Panc1 (cell line): ENCODE data around the gene KCTD15. TPM values are rescaled to one million over a fixed set of nuclear protein-coding genes. Genes with fewer than 3 reads are reported as not detected.

Source experiments
- ATAC-seq: fragments of 200-7000 bp; cut with Tn5 transposase; 2 replicates; pipeline ENCODE4 v1.9.1; 2020; ENCODE audit warnings: mild to moderate bottlenecking, moderate library complexity
- BruUV-seq: library from RNA; stranded (reverse); fragments of 400-500 nt; replicated peaks from 2 replicates; lab custom pipeline; 2021; lab: Mats Ljungman, UMichigan
- CTCF ChIA-PET: fragments of 300-600 bp; sonication (Branson Sonifier 250); formaldehyde crosslinking; loops from one replicate; lab custom pipeline; 2022; ENCODE audit warnings: antibody characterized with exemption; lab: Charles Lee
- POLR2A ChIA-PET: fragments of 300-600 bp; sonication (Branson Sonifier 250); formaldehyde crosslinking; loops from one replicate; lab custom pipeline; 2022; ENCODE audit warnings: antibody characterized with exemption; lab: Charles Lee
- DNase-seq: peaks from one replicate; pipeline ENCODE4 v3.0.0-alpha.2; 2010; ENCODE audit warnings: low read depth, low spot score
- H3K27ac ChIP-seq: 2 replicates; pipeline ENCODE4 v1.5.1; 2011; ENCODE audit warnings: mild to moderate bottlenecking, low read length, inconsistent platforms
- H3K27me3 ChIP-seq: fragments of 200-500 bp; sonication (Bioruptor generic); 2 replicates; pipeline ENCODE4 v1.6.0; 2014; ENCODE audit warnings: low read length, inconsistent platforms; ENCODE audit not compliant: control insufficient read depth, insufficient read depth
- H3K36me3 ChIP-seq: fragments of 200-500 bp; sonication (Bioruptor generic); 2 replicates; pipeline ENCODE4 v1.5.1; 2014; ENCODE audit warnings: inconsistent platforms, mild to moderate bottlenecking, low read length, moderate library complexity; ENCODE audit not compliant: control insufficient read depth, insufficient read depth
- H3K4me1 ChIP-seq: 2 replicates; pipeline ENCODE4 v1.5.1; 2011; ENCODE audit warnings: inconsistent platforms, mild to moderate bottlenecking, low read length, moderate library complexity; ENCODE audit not compliant: control insufficient read depth, insufficient read depth
- H3K4me3 ChIP-seq, 2 experiments: 2 replicates each; pipeline ENCODE4 v1.5.1; 2011 to 2012; ENCODE audit warnings: low read depth in 2 of 2, low read length in 2 of 2, mild to moderate bottlenecking in 2 of 2, inconsistent platforms in 1 of 2, moderate library complexity in 1 of 2
- H3K9me3 ChIP-seq: fragments of 200-500 bp; sonication (Bioruptor generic); 2 replicates; pipeline ENCODE4 v1.5.1; 2014; ENCODE audit warnings: low read depth, mild to moderate bottlenecking, inconsistent platforms, low read length, moderate library complexity; ENCODE audit not compliant: control insufficient read depth, insufficient read depth
- CTCF ChIP-seq: fragments of 450-650 bp; IDR thresholded peaks from 2 replicates; pipeline ENCODE4 v1.5.1; 2017; ENCODE audit warnings: mild to moderate bottlenecking
- POLR2AphosphoS5 ChIP-seq: IDR thresholded peaks from 2 replicates; pipeline ENCODE4 v1.6.1; 2012; ENCODE audit warnings: mild to moderate bottlenecking, low read depth, low read length, moderate library complexity
- REST ChIP-seq, 2 experiments: IDR thresholded peaks; 2 replicates each; pipeline ENCODE4 v1.6.1; 2011 to 2012; ENCODE audit warnings: low read depth in 2 of 2, control low read depth in 1 of 2, low read length in 1 of 2, mild to moderate bottlenecking in 1 of 2, moderate library complexity in 1 of 2; ENCODE audit not compliant: insufficient read depth in 1 of 2
- SIN3A ChIP-seq: IDR thresholded peaks from 2 replicates; pipeline ENCODE4 v1.6.1; 2012; ENCODE audit warnings: low read depth, mild to moderate bottlenecking, low read length, moderate library complexity, borderline replicate concordance; ENCODE audit not compliant: insufficient read depth
- TCF7L2 ChIP-seq: IDR thresholded peaks from 2 replicates; pipeline ENCODE4 v1.6.1; 2011; ENCODE audit warnings: mild to moderate bottlenecking, low read depth, low read length, inconsistent platforms
- in situ Hi-C: cut with HindIII; loops from 2 replicates; pipeline ENCODE4 v1.10.0; 2016; ENCODE audit warnings: low sequenced_read_pairs, low pct_unique_long_range_greater_than_20kb
- intact Hi-C: fragments of 100-400 bp; cut with micrococcal nuclease; formaldehyde crosslinking; loops from one replicate; pipeline ENCODE4 v1.10.0; 2022; ENCODE audit not compliant: unreplicated experiment
- total RNA-seq: library from RNA; stranded (reverse); gene quantifications from one replicate; pipeline ENCODE4 v1.2.1, GENCODE V29; 2021; ENCODE audit not compliant: unreplicated experiment

KCTD15 gene
- total RNA-seq, 1 experiment from 2014 or later = 27.8 TPM

- ChIA-PET CTCF (no interaction called here), POLR2A (no interaction called here)
- ATAC-seq = no peak
- in situ Hi-C loops = no loop called here
- Histone ChIP-seq H3K9me3 (no peaks in the 10 kb centered on the region), H3K36me3 (0 out of 2 replicates have a peak, but pooled peaks cover 3% of the 10 kb centered on the region), H3K4me3 (no peak overlapping the region), H3K4me1 (no peaks in the 10 kb centered on the region), H3K27me3 (no peaks in the 10 kb centered on the region), H3K27ac (no peak overlapping the region)
- BruUV-seq = no TSS peak
- no peak for TF ChIP-seq TCF7L2
- no peak for TF ChIP-seq CTCF
- TF ChIP-seq SIN3A = no peak
- no peak for TF ChIP-seq REST (IDR thresholded peaks at IDR 0.05; ENCODE audit: insufficient read depth in 1 of 2, low read depth in 2 of 2, low read length in 1 of 2)
- no peak for TF ChIP-seq POLR2AphosphoS5
- DNase-seq = no peak
- intact Hi-C loops = no loop called here
Measured at GRCh38 chr19:33805840-33806433, 9.3 kb downstream of the KCTD15 start.

- BruUV-seq = no TSS peak
- ATAC-seq = no peak
- Histone ChIP-seq H3K9me3 (no peaks in the 10 kb centered on the region), H3K27me3 (no peaks in the 10 kb centered on the region), H3K4me1 (no peaks in the 10 kb centered on the region), H3K4me3 (no peak overlapping the region), H3K36me3 (0 out of 2 replicates have a peak, but pooled peaks cover 3% of the 10 kb centered on the region), H3K27ac (no peak overlapping the region)
- DNase-seq = no peak
- intact Hi-C loops (no loop called here), in situ Hi-C loops (no loop called here)
- TF ChIP-seq TCF7L2 = no peak
- TF ChIP-seq SIN3A = no peak
- no peak for TF ChIP-seq REST (IDR thresholded peaks at IDR 0.05; ENCODE audit: insufficient read depth in 1 of 2, low read depth in 2 of 2, low read length in 1 of 2)
- TF ChIP-seq POLR2AphosphoS5 = no peak
- TF ChIP-seq CTCF = no peak
- CTCF ChIA-PET = no interaction called here
- POLR2A ChIA-PET = no interaction called here
Measured at GRCh38 chr19:33806434-33806881, 9.8 kb downstream of the KCTD15 start.
